GM11168 (cell line): ENCODE measurements around the gene TMEM255B.
"Not testable (repeated sequence)": the region's sequence is repeated elsewhere in the genome, so short reads cannot be mapped to it uniquely, and the experiment has no call there.

Source experiments
- in situ Hi-C: fragments of 300-500 bp; cut with MboI; formaldehyde crosslinking; loops from one replicate; pipeline ENCODE4 v1.12.0; 2022; ENCODE audit warnings: low sequenced_read_pairs; ENCODE audit not compliant: unreplicated experiment

The TMEM255B gene

DNA sequence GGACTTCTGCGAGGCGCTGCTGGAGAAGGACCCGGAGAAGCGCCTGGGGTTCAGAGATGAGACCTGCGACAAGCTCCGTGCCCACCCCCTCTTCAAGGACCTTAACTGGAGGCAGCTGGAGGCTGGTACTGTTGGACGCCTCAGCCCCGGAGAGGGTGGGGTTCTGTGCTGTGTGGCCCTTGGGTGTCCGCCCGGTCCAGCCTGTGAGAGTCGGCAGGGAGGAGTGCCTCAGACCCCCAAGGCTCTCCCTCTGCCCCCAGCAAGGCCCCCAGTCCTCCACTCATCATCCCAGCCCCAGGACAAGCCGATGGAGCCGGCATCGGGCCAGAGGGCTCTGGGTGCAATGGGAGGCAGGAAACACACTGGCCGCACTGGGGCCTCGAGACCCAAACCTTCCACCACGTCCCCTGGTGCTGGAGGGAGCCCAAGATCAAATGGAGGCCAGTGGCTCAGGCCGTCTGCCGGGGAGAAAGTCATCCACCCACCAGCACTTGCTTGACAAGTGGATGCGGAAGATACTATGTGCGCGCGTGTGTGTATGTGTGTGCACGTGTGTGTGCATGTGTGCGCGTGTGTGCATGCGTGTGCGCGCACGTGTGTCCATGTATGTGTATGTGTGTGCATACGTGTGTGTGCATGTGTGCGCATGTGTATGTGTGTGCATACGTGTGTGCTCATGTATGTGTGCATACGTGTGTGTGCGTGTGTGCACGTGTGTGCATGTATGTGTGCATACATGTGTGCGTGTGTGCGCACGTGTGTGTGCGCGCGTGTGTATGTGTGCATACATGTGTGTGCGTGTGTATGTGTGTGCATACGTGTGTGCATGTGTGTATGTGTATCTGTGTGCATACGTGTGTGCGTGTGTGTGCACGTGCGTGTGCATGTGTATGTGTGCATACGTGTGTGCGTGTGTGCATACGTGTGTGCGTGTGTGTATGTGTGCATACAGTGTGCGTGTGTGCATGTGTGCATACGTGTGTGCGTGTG, 25.8 kb upstream of the TMEM255B start:
- in situ Hi-C loops, result loop anchor here (5.0 kb wide), 1 partner anchor 71 kb away; no protein-coding TSS in a partner anchor

DNA sequence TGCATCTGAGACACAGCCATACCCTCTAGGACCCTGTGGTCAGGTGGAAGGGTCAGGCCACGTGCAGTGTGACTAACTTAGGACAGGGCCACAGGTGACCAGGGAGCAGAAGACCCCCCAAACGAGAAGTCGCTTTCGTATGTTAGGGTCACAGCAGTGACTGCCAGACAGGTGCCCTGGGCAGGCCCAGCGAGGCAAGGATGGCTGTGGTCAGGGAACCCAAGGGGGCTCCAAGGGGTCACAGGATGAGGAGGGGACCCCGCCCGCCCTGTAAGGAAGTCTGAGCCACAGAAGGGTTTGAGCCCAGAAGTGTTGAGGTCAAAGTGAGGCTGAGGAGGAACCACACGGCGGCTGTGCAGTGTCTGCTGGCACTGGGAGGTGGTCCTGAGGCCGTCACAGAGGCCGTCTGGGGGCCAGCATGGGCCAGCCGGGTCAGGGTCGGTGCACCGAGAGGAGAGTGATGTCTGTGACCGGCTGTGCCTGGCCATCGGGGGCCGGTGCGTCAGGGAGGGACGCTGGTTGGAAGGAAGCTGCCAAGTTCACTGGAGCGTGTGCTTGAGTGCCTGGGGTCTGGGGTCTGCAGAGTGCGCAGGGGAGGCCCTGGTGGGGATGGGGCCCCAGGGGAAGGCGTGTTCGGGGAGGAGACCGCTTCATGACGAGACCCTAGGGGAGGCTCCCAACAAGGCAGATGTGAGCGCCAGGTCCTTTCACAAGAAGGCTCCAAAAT, 24.8 kb upstream of the TMEM255B start:
- in situ Hi-C loops, result loop anchor here (5.0 kb wide), 1 partner anchor 72 kb away; no protein-coding TSS in a partner anchor

DNA sequence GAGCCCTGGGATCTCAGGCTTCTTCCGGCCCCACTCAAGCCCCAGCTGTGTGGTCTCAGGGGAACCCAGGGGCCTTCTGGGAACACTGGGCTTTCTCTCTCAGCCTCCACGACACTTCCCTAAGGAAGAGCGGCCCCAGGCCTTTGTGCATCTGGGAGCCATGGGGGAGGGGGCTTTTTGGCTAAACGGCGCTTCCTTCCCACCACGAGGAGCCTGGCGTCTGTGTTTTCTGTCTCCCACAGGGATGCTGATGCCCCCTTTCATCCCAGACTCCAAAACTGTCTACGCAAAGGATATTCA, 24.2 kb upstream of the TMEM255B start:
- in situ Hi-C loops, result loop anchor here (5.0 kb wide), 1 partner anchor 72 kb away; no protein-coding TSS in a partner anchor

DNA sequence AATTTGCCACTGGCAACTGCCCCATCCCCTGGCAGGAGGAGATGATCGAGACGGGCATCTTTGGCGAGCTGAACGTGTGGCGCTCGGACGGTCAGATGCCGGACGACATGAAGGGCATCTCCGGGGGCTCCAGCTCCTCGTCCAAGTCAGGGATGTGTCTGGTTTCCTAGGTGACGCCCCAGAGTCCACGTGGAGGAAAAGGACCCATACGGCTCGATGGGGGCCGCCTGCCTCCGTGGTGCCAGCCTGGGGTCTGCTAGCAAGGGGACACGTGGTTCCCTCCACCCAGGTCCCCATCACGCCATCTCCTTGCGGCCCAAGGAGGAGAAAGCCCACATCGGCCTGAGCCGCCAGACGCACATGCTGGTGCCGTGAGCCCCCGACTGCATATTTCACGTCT, 23.8 kb upstream of the TMEM255B start:
- in situ Hi-C loops, result no loop called here

DNA sequence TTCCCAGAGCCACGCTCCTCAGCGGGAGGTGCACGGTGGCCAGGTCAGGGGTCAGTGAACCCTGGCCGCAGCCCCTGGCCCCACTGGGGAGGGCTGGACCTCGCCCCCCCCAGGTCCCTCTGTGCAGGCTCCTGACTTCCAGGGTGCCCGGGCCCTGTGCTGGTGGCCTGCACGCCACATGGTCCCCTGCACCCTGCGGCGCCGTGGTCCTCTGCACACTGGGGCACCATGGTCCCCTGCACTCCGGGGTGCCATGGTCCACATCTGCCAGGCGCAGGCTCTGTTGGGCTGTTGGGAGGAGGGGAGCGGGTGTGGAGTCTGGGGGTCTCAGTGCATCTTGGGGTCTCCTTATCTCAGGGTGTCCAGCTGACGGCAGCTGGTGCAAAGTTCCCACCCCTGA, 23.3 kb upstream of the TMEM255B start:
- in situ Hi-C loops, result no loop called here

DNA sequence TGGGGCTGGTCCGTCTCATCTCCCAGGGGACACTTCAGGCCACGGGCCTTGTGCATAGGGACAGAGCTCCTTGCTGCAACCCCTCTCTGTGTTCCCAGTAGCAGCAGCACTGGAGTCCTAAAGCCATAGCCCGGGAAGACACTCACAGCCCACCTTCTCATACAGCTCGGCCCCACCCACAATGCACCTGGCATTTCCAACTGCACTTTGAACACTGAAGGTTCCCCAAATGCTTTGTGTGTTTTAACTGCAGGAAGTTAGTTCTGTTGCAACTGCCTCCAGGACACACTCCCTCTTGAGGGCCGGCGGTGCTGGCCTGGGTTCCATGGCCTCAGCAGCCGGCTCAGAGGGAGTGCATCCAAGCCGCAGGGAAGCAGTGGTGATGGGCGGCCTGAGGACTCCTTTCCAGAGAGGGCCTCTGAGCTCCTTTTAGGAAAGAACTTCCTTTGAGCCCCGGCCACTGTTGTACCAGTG, 22.7 kb upstream of the TMEM255B start:
- in situ Hi-C loops, result no loop called here

DNA sequence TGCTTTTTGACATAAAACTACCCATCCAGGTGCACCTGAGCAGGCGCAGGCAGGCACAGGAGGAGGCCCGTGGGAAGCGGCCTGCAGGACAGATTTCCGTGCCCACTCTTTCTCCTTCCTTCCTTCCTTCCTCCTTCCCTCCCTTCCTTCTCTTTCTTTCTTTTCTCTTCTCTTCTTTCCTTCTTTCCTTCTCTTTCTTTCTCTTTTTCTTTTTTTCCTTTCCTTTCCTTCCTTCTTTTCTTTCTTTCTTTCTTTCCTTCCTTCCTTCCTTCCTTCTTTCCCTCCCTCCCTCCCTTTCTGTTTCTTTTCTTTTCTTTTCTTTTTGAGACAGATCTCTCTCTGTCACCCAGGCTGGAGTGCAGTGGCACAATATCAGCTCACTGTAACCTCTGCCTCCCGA, 21.2 kb upstream of the TMEM255B start:
- in situ Hi-C loops, result no loop called here

DNA sequence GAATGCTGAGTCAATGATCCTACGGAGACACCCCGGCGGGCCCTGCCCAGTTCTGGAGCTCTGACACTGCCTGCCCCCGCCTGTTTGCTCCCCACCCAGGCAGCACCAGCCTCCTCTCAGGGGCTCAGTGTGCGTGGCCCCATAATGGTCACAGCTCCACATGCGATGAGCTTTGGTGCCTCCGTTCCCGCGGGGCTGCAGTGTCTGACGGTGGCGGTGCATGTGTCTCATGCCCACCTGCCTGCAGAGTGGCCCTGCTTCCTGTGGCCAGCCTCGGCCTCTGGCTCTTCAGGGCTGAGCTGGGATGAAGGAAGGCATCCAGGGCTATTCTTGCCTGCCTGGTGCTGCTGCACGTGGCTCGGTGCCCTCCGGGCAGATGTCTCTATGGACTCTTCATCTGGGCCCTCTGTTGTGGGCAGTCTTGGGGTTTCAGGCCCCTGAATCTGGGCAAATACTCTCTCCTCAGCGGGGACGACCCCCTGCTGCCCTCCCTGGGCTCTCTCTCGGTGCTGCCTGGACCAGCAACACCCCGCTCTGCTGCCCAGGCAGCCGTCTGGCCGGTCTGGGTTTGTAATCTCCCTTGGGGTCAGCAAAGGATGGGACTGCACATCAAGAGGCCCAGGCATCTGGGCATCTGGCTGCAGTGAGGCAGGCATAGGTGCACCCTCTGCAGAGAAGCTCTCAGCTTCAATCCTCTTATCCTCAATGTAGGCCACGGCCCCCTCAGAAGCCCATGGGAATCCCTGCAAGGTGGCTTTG, 19.3 kb upstream of the TMEM255B start:
- in situ Hi-C loops, result no loop called here

DNA sequence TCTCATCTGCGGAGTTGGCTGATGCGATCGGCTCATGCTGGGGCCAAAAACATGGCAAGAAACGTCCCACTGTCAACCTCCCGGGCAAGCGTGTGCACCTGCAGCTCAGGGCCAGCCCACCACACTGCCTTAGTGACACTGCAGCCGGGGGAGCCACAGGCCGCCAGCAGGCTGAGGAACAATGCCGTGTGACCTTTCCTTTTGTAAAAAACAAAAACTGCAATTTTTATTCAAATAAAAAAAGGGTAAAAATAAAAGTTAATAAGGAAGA, 18.8 kb upstream of the TMEM255B start:
- in situ Hi-C loops, result no loop called here

DNA sequence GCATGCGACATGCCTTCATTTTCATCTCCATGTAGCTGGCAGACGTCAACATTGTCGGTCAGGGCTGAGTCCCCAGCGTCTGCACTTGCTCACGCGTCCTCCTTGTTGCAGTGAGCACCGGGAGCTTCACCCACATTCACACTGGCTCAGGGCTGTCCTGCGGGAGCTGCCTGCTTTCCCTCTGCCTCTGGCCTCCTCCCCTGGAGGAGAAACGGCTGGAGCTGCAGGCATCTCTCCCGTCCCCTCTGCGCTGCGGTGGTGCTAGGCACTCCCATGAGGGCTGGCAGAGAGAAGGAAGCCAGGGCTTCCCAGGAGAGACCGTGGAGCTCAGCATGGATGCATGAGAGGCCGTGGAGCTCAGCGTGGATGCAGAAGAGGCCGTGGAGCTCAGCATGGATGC, 18.4 kb upstream of the TMEM255B start:
- in situ Hi-C loops, result no loop called here

DNA sequence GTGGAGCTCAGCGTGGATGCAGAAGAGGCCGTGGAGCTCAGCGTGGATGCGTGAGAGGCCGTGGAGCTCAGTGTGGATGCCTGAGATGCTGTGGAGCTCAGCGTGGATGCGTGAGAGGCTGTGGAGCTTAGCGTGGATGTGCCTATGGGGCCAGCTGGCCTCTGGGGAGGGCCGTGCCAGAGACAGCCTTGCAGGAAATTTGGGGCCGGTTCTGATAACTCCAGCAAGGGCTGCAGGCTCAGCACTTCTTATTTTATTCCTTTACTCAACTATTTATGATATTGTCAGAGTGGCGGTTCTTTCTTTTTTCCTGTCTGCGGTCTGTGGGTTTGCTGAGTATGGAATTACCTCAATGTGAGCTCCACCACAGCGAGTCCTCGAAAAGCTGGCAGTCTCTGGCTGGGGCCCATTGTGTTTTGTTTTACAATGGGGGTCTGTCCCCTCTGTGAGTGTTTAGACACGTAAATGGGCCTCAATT, 17.8 kb upstream of the TMEM255B start:
- in situ Hi-C loops, result no loop called here

DNA sequence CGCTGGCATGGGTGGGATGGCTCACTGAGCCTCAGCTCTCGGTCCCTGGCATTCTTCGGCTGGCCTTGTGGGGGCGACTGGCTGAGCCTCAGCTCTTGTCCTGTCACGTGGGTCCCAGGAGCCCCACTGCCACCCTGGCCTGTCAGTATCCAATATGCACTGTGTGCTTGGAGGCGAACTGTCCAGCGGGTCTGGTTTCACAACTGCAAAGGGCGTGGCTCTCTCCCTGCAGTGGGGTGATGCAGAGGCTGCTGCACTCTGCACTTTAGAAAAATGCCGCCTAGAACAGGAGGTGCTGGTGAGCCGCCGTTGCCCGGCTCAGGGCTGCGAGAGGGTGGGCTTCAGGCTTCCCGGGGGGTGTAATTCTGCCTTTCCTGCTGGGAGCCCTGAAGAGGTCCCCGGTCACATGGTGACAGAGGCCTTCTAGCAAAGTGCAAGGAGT, 17.0 kb upstream of the TMEM255B start:
- in situ Hi-C loops, result no loop called here

DNA sequence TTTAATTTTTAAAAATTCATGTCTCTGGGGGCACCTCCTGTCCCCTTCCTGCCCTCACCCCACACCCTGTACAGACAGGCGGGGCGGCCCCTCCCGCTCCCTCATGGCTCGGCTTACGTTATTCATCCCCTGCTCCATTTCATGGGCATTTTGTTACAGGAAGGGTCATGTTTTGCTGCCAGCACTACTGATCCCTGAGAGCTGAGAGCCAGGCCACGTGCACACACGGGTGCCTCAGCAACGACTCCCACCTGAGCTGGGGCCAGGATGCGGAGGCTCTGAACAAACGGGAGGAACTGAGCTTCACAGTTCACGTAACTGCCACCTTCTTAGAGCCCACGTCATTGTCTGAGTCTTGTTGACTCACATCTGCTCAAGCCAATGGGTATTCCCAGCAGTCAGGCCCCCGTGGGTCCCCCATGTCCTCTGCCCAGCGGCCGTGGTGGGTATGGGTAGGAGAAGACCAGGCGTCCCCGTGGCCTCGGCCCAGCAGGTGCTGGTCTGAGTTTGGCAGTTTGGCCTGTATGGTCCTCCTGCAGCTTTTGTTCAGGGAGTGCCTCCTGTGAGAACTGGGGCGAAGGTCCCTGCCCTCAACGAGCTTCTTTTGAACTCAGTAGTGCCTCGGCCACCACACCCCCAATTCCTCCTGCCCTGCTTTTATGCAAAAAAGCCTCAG, 16.4 kb upstream of the TMEM255B start:
- in situ Hi-C loops, result no loop called here

DNA sequence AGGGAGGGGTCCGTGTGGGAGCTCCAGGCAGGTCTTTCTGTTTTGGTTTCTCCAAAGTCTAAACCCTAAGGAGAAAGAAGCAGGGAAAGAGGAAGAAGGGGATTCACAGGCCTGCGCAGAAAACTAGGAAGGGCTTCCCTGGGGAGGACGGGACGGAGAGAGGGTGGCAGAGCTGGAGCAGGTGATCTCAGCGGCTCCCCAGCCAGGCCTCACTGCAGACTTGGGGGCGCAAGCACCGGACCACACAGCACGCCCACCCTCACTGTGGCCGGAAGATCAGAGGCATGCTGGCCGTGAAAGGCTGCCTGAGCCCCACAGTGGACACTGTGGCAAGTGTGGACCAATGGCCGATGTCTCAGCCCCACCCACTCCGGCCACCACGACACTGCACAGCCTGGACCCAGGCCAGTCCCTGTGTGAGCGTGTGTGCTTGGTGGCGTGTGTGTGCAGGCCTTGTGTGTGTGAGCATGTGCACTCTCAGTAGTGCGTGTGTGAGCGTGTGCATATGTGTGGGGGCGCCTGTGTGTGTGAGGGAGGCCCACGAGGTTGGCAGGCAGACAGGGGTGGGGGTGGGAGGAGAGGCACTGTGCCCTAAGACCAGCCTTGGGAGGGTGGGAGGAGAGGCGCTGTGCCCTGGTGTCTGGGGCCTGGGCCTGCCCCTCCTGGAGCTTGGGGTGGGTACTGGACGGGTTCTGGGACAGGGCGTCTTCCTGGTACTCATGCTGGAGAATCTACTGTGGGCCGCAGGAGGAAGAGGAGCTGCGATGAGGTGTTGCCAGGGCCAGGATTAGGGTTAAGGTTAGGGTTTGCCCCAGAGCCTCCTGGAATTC, 15.4 kb upstream of the TMEM255B start:
- in situ Hi-C loops, result no loop called here

DNA sequence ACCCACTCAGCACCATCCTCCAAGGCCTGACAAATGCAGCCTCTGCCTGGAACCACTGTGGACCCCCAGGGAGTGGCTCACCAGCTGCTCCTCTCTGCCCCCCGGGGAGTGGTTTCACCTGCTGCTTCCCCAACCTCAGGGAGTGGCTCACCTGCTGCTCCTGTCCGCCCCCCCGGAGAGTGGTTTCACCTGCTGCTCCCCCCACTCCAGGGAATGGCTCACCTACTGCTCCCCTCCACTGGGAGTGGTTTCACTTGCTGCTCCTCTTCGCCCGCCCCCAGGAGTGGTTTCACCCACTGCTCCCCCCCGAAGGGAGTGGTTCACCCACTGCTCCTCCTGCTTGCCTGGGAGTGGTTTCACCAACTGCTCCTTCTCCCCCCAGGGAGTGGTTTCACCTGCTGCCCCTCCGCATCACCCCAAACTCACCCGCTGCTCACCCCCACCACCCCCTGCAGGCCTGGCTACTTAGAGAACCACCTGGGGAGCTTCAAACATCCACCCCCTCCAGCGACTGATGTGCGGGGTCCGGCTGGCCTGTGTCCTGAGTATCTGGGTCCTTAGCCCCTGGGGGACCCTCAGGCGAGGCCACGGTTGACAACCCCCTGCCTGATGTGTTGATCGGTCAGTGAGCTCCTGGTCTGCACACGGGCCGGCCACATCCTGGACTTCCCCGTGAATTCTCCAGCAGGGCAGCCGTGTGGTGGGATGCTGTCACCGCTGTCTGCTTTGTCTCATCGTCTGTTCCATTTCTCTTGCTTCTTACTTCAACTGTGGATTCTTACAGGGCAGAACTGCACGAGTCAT, 14.6 kb upstream of the TMEM255B start:
- in situ Hi-C loops, result no loop called here

DNA sequence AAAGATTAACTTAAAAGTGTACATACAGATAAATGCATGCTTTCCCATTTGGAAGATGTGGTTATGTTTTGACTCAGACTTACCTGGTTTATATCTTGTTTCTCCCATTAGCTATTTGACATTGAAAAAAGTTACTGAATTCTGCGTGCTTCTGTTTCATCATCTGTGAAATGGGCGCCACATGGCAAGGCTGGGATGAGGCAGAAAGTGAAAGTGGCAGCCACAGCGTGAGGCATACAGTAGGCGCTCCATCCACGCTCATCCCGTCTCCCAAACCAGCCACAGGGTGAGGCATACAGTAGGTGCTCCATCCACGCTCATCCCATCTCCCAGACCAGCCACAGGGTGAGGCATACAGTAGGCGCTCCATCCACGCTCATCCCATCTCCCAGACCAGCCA, 14.0 kb upstream of the TMEM255B start:
- in situ Hi-C loops, result no loop called here

DNA sequence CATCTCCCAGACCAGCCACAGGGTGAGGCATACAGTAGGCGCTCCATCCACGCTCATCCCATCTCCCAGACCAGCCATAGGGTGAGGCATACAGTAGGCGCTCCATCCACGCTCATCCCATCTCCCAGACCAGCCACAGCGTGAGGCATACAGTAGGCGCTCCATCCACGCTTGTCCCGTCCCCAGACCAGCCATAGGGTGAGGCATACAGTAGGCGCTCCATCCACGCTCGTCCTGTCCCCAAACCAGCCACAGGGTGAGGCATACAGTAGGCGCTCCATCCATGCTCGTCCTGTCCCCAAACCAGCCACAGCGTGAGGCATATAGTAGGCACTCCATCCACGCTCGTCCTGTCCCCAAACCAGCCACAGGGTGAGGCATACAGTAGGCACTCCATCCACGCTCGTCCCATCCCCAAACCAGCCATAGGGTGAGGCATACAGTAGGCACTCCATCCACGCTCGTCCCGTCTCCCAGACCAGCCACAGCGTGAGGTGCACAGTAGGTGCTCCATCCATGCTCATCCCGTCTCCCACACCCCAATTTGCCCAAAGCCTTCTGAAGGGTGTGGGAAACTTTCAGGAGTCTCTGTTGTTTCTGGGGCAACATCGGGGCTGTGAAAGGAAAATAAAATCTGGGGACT, 13.4 kb upstream of the TMEM255B start:
- in situ Hi-C loops, result not testable (repeated sequence)

DNA sequence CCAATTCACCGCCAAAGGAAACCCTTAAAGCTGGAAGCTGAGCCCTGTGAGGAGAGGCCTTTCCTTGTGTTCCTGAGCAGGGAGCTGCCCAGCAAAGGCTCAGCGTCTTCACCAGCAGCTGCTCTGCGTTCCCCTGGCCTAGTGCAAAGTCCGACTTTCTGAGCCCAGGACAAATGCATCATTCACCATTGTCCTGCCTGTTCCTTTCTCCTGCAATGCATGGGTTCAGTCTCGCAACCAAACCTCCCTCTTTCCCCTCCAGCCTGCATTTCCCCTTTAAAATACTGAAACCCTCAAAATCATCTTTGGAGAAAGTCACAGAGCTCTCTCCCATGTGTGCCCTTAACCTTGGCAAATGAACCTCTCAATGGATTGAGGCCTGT, 12.9 kb upstream of the TMEM255B start:
- in situ Hi-C loops, result no loop called here
